OCI-LY1 (cell line): ENCODE results near the gene NBEA.

Source experiments
- H2AFZ ChIP-seq: fragments of 200-600 bp; sonication (generic), shearing (Covaris generic); 2 replicates; pipeline ENCODE4 v1.6.0; 2014; ENCODE audit warnings: antibody characterized with exemption, mild to moderate bottlenecking, low read length
- H3F3A ChIP-seq: fragments of 200-600 bp; sonication (generic), shearing (Covaris generic); 2 replicates; pipeline ENCODE4 v1.6.0; 2014; ENCODE audit warnings: mild to moderate bottlenecking, antibody characterized with exemption, low read length, moderate library complexity; ENCODE audit not compliant: insufficient read depth
- H3K27ac ChIP-seq: fragments of 200-600 bp; sonication (generic); 2 replicates; pipeline ENCODE4 v1.5.1; 2014; ENCODE audit warnings: low read length, mixed run types, mild to moderate bottlenecking, low read depth; ENCODE audit not compliant: poor library complexity, severe bottlenecking
- H3K27me3 ChIP-seq: fragments of 200-600 bp; sonication (generic); 2 replicates; pipeline ENCODE4 v1.6.0; 2014; ENCODE audit warnings: antibody characterized with exemption, mild to moderate bottlenecking, low read length, moderate library complexity; ENCODE audit not compliant: insufficient read depth
- H3K36me3 ChIP-seq: fragments of 200-600 bp; sonication (generic); 2 replicates; pipeline ENCODE4 v1.6.1; 2014; ENCODE audit warnings: mild to moderate bottlenecking, antibody characterized with exemption, low read length, moderate library complexity, mixed read lengths; ENCODE audit not compliant: insufficient read depth
- H3K4me1 ChIP-seq: fragments of 200-600 bp; sonication (generic); 2 replicates; pipeline ENCODE4 v1.5.1; 2014; ENCODE audit warnings: mild to moderate bottlenecking, low read length, moderate library complexity; ENCODE audit not compliant: insufficient read depth, severe bottlenecking
- H3K4me2 ChIP-seq: fragments of 200-600 bp; sonication (generic), shearing (Covaris generic); 2 replicates; pipeline ENCODE4 v1.6.1; 2014; ENCODE audit warnings: low read length
- H3K4me3 ChIP-seq: fragments of 200-600 bp; sonication (generic); 2 replicates; pipeline ENCODE4 v1.5.1; 2014; ENCODE audit warnings: low read length, low read depth, mild to moderate bottlenecking, mixed read lengths; ENCODE audit not compliant: poor library complexity, severe bottlenecking
- H3K79me2 ChIP-seq: fragments of 200-600 bp; shearing (Covaris generic); 2 replicates; pipeline ENCODE4 v1.6.1; 2016; ENCODE audit warnings: mixed run types, low read length, mixed read lengths; ENCODE audit not compliant: insufficient read depth
- H3K9ac ChIP-seq: fragments of 200-600 bp; sonication (generic), shearing (Covaris generic); 2 replicates; pipeline ENCODE4 v1.6.1; 2014; ENCODE audit warnings: mild to moderate bottlenecking, low read length, mixed read lengths
- H3K9me2 ChIP-seq: fragments of 200-600 bp; sonication (generic), shearing (Covaris generic); 2 replicates; pipeline ENCODE4 v1.6.1; 2014; ENCODE audit warnings: low read depth, mild to moderate bottlenecking, low read length, mixed read lengths
- H3K9me3 ChIP-seq: fragments of 200-600 bp; shearing (Covaris generic); 2 replicates; pipeline ENCODE4 v1.6.1; 2014; ENCODE audit warnings: low read length, mixed read lengths
- H4K20me1 ChIP-seq: fragments of 200-600 bp; sonication (generic), shearing (Covaris generic); 2 replicates; pipeline ENCODE4 v1.6.0; 2016; ENCODE audit warnings: mild to moderate bottlenecking, low read length; ENCODE audit not compliant: insufficient read depth
- CTCF ChIP-seq: fragments of 200-600 bp; sonication (generic), shearing (Covaris generic); IDR thresholded peaks from 2 replicates; pipeline ENCODE4 v1.5.1; 2017; ENCODE audit warnings: mild to moderate bottlenecking, antibody characterized with exemption, low read length, moderate library complexity, mixed read lengths
- EZH2 ChIP-seq: fragments of 200-600 bp; sonication (generic), shearing (Covaris generic); IDR thresholded peaks from 2 replicates; pipeline ENCODE4 v1.8.0; 2017; ENCODE audit warnings: borderline replicate concordance, mixed run types, mild to moderate bottlenecking, antibody characterized with exemption, low read length, moderate library complexity, mixed read lengths

The NBEA gene

DNA sequence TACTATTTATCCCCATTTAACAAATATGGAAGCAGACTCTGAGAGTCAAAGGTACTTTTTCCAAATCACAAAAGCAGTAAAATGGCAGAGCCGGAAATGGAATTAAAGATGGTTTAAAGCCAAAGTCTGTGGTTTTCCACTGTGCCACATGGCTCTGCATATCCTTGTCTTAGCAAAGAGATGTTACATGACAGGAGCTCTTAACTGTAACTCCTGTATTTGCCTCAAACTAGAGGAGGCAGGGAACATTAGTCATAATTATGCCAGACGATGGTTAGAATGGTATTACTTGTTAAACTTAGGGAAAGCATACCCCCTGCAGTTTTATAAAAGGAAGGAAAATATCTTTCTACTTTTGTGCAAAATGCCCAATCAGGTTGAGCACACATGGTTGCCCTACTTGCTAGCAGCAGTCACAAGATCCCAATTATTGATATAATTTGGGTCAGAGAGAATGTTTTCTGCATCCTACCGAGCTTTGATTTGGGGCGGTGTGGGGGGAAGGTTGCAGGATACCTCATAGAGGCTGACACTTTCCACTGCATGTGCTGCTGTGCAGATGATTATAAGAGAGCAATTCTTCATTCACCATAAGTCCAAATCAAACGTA, 576.4 kb downstream of the NBEA start:
- Histone ChIP-seq H3K4me3 (no peak overlapping the region), H3K9me2 (no peaks in the 10 kb centered on the region), H3K9ac (no peak overlapping the region), H3K27ac (no peak overlapping the region), H4K20me1 (no peaks in the 10 kb centered on the region), H3K79me2 (no peaks in the 10 kb centered on the region), H3K4me2 (no peak overlapping the region), H3K36me3 (no peaks in the 10 kb centered on the region), H3K4me1 (no peaks in the 10 kb centered on the region), H3K9me3 (no peaks in the 10 kb centered on the region), H3K27me3 (no peaks in the 10 kb centered on the region), H3F3A (no peaks in the 10 kb centered on the region), H2AFZ (no peak overlapping the region)
- no peak for TF ChIP-seq EZH2

GRCh38 chr13:35524171-35524570, 582.1 kb downstream of the NBEA start:
- Histone ChIP-seq H3K27ac (no peak overlapping the region), H3K4me1 (no peaks in the 10 kb centered on the region), H3K9me2 (no peaks in the 10 kb centered on the region), H3K9me3 (no peaks in the 10 kb centered on the region), H4K20me1 (no peaks in the 10 kb centered on the region), H3K4me2 (no peak overlapping the region), H3K79me2 (no peaks in the 10 kb centered on the region), H3K36me3 (no peaks in the 10 kb centered on the region), H3F3A (no peaks in the 10 kb centered on the region), H2AFZ (no peak overlapping the region), H3K27me3 (no peaks in the 10 kb centered on the region), H3K9ac (no peak overlapping the region), H3K4me3 (no peak overlapping the region)
- TF ChIP-seq CTCF, result no peak
- TF ChIP-seq EZH2, result no peak

GRCh38 chr13:35526577-35526976, 584.5 kb downstream of the NBEA start:
- no peaks in the 10 kb centered on the region for H3K79me2 ChIP-seq
- H3K9me3 ChIP-seq, result no peaks in the 10 kb centered on the region
- no peaks in the 10 kb centered on the region for H3F3A ChIP-seq
- no peak overlapping the region for H3K4me3 ChIP-seq
- no peaks in the 10 kb centered on the region for H3K9me2 ChIP-seq
- TF ChIP-seq CTCF (no peak), EZH2 (no peak)
- no peaks in the 10 kb centered on the region for H4K20me1 ChIP-seq
- H3K9ac ChIP-seq, result no peak overlapping the region
- H3K4me2 ChIP-seq, result no peak overlapping the region
- H3K36me3 ChIP-seq, result no peaks in the 10 kb centered on the region
- H3K4me1 ChIP-seq, result peaks cover 14% of the 10 kb centered on the region
- no peak overlapping the region for H2AFZ ChIP-seq
- no peaks in the 10 kb centered on the region for H3K27me3 ChIP-seq
- H3K27ac ChIP-seq, result no peak overlapping the region

DNA sequence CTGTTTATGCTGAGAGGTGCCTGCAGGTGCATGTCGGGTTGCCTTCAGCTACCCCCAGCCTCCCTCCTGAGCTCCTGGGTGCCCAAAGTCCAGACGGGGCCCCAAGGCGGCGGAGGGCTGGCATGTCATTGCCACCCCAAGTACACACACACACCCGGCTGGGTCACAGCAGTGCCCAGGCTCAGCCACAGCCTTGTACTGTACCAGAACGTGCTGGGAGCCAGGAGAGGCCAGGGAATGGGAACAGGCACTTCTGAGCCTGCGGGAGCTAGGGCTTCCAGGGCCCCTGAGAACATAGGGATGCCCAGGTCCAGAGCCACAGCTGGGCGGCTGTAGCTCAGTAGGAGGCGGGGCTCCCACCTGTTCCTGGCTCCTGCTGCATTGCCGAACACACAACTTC, 585.4 kb downstream of the NBEA start:
- H3K4me1 ChIP-seq, result peaks cover 14% of the 10 kb centered on the region
- no peak overlapping the region for H3K4me2 ChIP-seq
- no peak for TF ChIP-seq EZH2
- no peak for TF ChIP-seq CTCF
- H3K27ac ChIP-seq, result no peak overlapping the region
- no peaks in the 10 kb centered on the region for H3F3A ChIP-seq
- no peaks in the 10 kb centered on the region for H3K27me3 ChIP-seq
- H3K36me3 ChIP-seq, result no peaks in the 10 kb centered on the region
- no peak overlapping the region for H3K9ac ChIP-seq
- H3K79me2 ChIP-seq, result no peaks in the 10 kb centered on the region
- no peak overlapping the region for H3K4me3 ChIP-seq
- H3K9me2 ChIP-seq, result no peaks in the 10 kb centered on the region
- no peaks in the 10 kb centered on the region for H3K9me3 ChIP-seq
- no peaks in the 10 kb centered on the region for H4K20me1 ChIP-seq
- H2AFZ ChIP-seq, result no peak overlapping the region
